Hepatocyte (in vitro differentiated cells): ENCODE results near the gene C19orf85. TPM values are rescaled to one million over a fixed set of nuclear protein-coding genes. Genes with fewer than 3 reads are reported as not detected.

ENCODE experiments used
- DNase-seq: peaks from one replicate; pipeline ENCODE4 v3.0.0-alpha.2; 2016; ENCODE audit warnings: low spot score
- H2AFZ ChIP-seq: fragments of 200-600 bp; sonication (generic); 2 replicates; pipeline ENCODE4 v1.6.0; 2016; ENCODE audit warnings: antibody characterized with exemption, mild to moderate bottlenecking
- H3K27ac ChIP-seq: fragments of 200-600 bp; sonication (generic); 2 replicates; pipeline ENCODE4 v1.5.1; 2016; ENCODE audit warnings: mild to moderate bottlenecking
- H3K27me3 ChIP-seq: fragments of 200-600 bp; sonication (generic); 2 replicates; pipeline ENCODE4 v1.6.1; 2016
- H3K36me3 ChIP-seq: fragments of 200-600 bp; sonication (generic); replicated peaks from 2 replicates; pipeline ENCODE4 v1.5.1; 2016; ENCODE audit warnings: low read depth; ENCODE audit not compliant: insufficient read depth
- H3K4me1 ChIP-seq: fragments of 200-600 bp; sonication (generic); 2 replicates; pipeline ENCODE4 v1.5.1; 2016; ENCODE audit warnings: mild to moderate bottlenecking, moderate library complexity; ENCODE audit not compliant: insufficient read depth
- H3K4me2 ChIP-seq: fragments of 200-600 bp; sonication (generic); 2 replicates; pipeline ENCODE4 v1.6.0; 2016
- H3K4me3 ChIP-seq: fragments of 200-600 bp; sonication (generic); 2 replicates; pipeline ENCODE4 v1.5.1; 2016; ENCODE audit warnings: mild to moderate bottlenecking
- H3K79me2 ChIP-seq: fragments of 200-600 bp; sonication (generic); 2 replicates; pipeline ENCODE4 v1.6.0; 2017; ENCODE audit warnings: mild to moderate bottlenecking
- H3K9me2 ChIP-seq: fragments of 200-600 bp; sonication (generic); replicated peaks from 2 replicates; pipeline ENCODE4 v1.6.0; 2017; ENCODE audit warnings: mild to moderate bottlenecking; ENCODE audit not compliant: insufficient read depth
- H3K9me3 ChIP-seq: fragments of 200-600 bp; sonication (generic); 2 replicates; pipeline ENCODE4 v1.5.1; 2016; ENCODE audit warnings: low read depth, mild to moderate bottlenecking
- H4K20me1 ChIP-seq: fragments of 200-600 bp; sonication (generic); 2 replicates; pipeline ENCODE4 v1.6.0; 2016; ENCODE audit warnings: mild to moderate bottlenecking; ENCODE audit not compliant: insufficient read depth, poor library complexity, severe bottlenecking
- CTCF ChIP-seq: fragments of 200-600 bp; sonication (generic); IDR thresholded peaks from 2 replicates; pipeline ENCODE4 v1.5.1; 2016; ENCODE audit warnings: antibody characterized with exemption, mild to moderate bottlenecking; ENCODE audit not compliant: poor library complexity
- EZH2 ChIP-seq: fragments of 200-600 bp; sonication (generic); IDR thresholded peaks from 2 replicates; pipeline ENCODE4 v1.6.1; 2016; ENCODE audit warnings: antibody characterized with exemption, mild to moderate bottlenecking, borderline replicate concordance
- EZH2phosphoT487 ChIP-seq: fragments of 200-600 bp; sonication (generic); IDR thresholded peaks from one replicate; pipeline ENCODE4 v1.6.1; 2018; ENCODE audit warnings: antibody characterized with exemption, mild to moderate bottlenecking, low read depth, moderate library complexity; ENCODE audit not compliant: unreplicated experiment, severe bottlenecking
- WGBS: methylation state at CpG from one replicate; pipeline ENCODE4 v1.1.6; 2016; ENCODE audit warnings: low lambda C conversion rate; ENCODE audit errors: missing lambda C conversion rate; 5-methylcytosine and 5-hydroxymethylcytosine counted together
- polyA plus RNA-seq: library from polyadenylated mRNA; unstranded; fragments of >200 nt; fragmentation: Nextera tagmentation; extraction: Ambion mirVana; gene quantifications from 2 replicates; pipeline ENCODE4 v1.2.1, GENCODE V29; 2016
- total RNA-seq: library from RNA; depleted of rRNA; stranded (reverse); fragments of >200 nt; gene quantifications from 2 replicates; pipeline ENCODE4 v1.2.3, GENCODE V29; 2014

Gene C19orf85
- total and polyA plus RNA-seq, 2 experiments from 2014 or later: not detected

- no peak overlapping the region for H2AFZ ChIP-seq
- no peak overlapping the region for H3K27ac ChIP-seq
- H3K27me3 ChIP-seq: no peaks in the 10 kb centered on the region
- TF ChIP-seq CTCF (no peak), EZH2phosphoT487 (no peak), EZH2 (no peak)
- no peaks in the 10 kb centered on the region for H3K36me3 ChIP-seq
- H3K4me3 ChIP-seq: no peak overlapping the region
- no peaks in the 10 kb centered on the region for H3K4me1 ChIP-seq
- DNase-seq: no peak
- WGBS: 87% methylated on average over 1 of the region's 1 CpG
- no peaks in the 10 kb centered on the region for H4K20me1 ChIP-seq
- no peaks in the 10 kb centered on the region for H3K9me3 ChIP-seq
- no peaks in the 10 kb centered on the region for H3K9me2 ChIP-seq
- no peak overlapping the region for H3K4me2 ChIP-seq
- no peaks in the 10 kb centered on the region for H3K79me2 ChIP-seq
Observed at GRCh38 chr19:55431183-55431582, 33.4 kb downstream of the C19orf85 start.

DNA sequence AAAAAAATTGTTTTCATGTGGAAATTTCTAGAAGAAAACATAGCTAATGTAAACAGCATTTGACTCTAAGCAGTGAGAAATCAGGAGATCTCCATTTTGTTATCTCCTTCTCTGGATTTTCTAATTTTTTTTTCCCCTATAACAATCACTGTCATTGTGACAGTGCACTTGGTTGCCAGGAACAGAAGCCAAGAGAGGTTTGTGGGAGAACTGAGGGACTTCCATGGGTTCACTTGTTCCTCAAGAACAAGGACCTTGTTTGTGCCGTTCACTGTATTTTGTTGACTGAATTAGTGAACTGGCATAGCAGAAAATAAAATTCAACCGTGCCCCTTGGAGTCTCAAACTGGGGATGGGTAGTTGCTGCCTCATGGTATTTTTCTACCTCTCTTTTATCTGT, 38.5 kb downstream of the C19orf85 start:
- 80% methylated on average over 2 of the region's 2 CpGs for WGBS
- no peak overlapping the region for H3K27ac ChIP-seq
- H2AFZ ChIP-seq: no peak overlapping the region
- H3K9me2 ChIP-seq: no peaks in the 10 kb centered on the region
- no peaks in the 10 kb centered on the region for H3K36me3 ChIP-seq
- TF ChIP-seq EZH2phosphoT487: no peak
- no peak for TF ChIP-seq EZH2
- no peak for TF ChIP-seq CTCF
- H3K79me2 ChIP-seq: no peaks in the 10 kb centered on the region
- H3K27me3 ChIP-seq: no peaks in the 10 kb centered on the region
- no peak overlapping the region for H3K4me2 ChIP-seq
- no peaks in the 10 kb centered on the region for H4K20me1 ChIP-seq
- no peak for DNase-seq
- H3K9me3 ChIP-seq: no peaks in the 10 kb centered on the region
- no peak overlapping the region for H3K4me3 ChIP-seq
- no peaks in the 10 kb centered on the region for H3K4me1 ChIP-seq

DNA sequence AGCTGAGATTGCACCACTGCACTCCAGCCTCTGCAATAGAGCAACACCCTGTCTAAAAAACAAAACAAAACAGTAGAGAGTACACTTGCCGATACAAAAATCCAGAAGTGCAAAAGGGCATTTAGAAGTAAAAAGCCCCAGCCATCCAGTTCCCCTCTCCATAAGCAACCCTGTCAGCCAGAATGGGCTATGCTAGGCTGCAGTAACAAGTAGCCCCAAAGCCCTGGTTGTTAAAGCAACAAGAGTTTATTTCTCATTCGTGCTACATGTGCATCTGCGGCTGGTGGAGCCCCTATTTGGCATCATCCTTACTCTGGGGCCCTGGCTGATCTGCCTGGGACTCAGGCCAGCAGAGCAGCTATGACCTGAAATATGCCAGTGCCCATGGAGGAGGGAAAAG, 40.0 kb downstream of the C19orf85 start:
- Histone ChIP-seq H3K79me2 (no peaks in the 10 kb centered on the region), H3K4me3 (no peak overlapping the region), H3K27ac (no peak overlapping the region), H3K36me3 (no peaks in the 10 kb centered on the region), H3K4me2 (no peak overlapping the region), H4K20me1 (no peaks in the 10 kb centered on the region), H3K27me3 (no peaks in the 10 kb centered on the region), H3K4me1 (no peaks in the 10 kb centered on the region), H3K9me2 (no peaks in the 10 kb centered on the region), H3K9me3 (no peaks in the 10 kb centered on the region), H2AFZ (no peak overlapping the region)
- no peak for DNase-seq
- TF ChIP-seq CTCF: no peak
- no peak for TF ChIP-seq EZH2phosphoT487
- no peak for TF ChIP-seq EZH2
- WGBS: 91% methylated on average over 3 of the region's 3 CpGs
